NCI-H524 (cell line): Measurements from ENCODE around the gene S100A9.
"Not testable (repeated sequence)": the region's sequence is repeated elsewhere in the genome, so short reads cannot be mapped to it uniquely, and the experiment has no call there.

Source experiments
- DNase-seq, 2 experiments: peaks; one replicate each; lab custom pipeline; 2025; lab: John Stamatoyannopoulos, UW

Gene S100A9

DNA sequence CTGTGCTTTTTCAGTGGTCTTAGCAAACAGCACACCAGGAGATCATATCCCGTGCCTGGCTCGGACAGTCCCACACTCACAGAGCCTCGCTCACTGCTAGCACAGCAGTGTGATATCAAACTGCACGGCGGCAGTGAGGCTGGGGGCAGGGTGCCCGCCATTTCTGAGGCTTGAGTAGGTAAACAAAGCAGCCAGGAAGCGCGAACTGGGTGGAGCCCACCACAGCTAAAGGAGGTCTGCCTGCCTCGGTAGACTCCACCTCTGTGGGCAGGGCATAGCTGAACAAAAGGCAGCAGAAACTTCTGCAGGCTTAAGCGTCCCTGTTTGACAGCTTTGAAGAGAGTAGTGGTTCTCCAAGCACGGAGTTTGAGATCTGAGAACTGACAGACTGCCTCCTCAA is 49.6 kb downstream of the S100A9 start:
- not testable (repeated sequence) for DNase-seq
